Tibial nerve (tissue), 4 donors: ENCODE measurements around the gene CYP19A1. TPM values are rescaled to one million over a fixed set of nuclear protein-coding genes. Genes with fewer than 3 reads are reported as not detected.

Experiments used
- DNase-seq, 2 donors: peaks; one replicate each; pipeline ENCODE4 v3.0.0-alpha.2; 2019; ENCODE audit warnings: low spot score in 2 of 2
- H3K27ac ChIP-seq, 4 donors: fragments of 200-600 bp; sonication (generic) in 3 of 4; one replicate each; pipeline ENCODE4 v1.5.1; 2017 to 2019; ENCODE audit warnings: mild to moderate bottlenecking in 1 of 4
- H3K27me3 ChIP-seq, 2 donors: fragments of 200-600 bp; sonication (generic) in 1 of 2; one replicate each; pipeline versions ENCODE4 v1.5.1 to v1.6.0; 2017 to 2019
- H3K36me3 ChIP-seq, 3 donors: fragments of 200-600 bp; sonication (generic); one replicate each; pipeline ENCODE4 v1.5.1; 2018 to 2019
- H3K4me1 ChIP-seq, 4 donors: fragments of 200-600 bp; sonication (generic) in 3 of 4; one replicate each; pipeline ENCODE4 v1.5.1; 2017 to 2019
- H3K4me3 ChIP-seq, 4 donors: fragments of 200-600 bp; sonication (generic) in 3 of 4; one replicate each; pipeline ENCODE4 v1.5.1; 2017 to 2019; ENCODE audit warnings: mild to moderate bottlenecking in 1 of 4, moderate library complexity in 1 of 4
- H3K9me3 ChIP-seq, 4 donors: fragments of 200-600 bp; sonication (generic) in 3 of 4; one replicate each; pipeline ENCODE4 v1.5.1; 2017 to 2019
- EP300 ChIP-seq, 2 donors: sonication (generic); formaldehyde crosslinking; IDR thresholded peaks; one replicate each; pipeline ENCODE4 v1.6.1; 2017; ENCODE audit warnings: antibody characterized with exemption in 2 of 2, mild to moderate bottlenecking in 1 of 2
- POLR2A ChIP-seq, 2 donors: fragments of 450-650 bp; IDR thresholded peaks; one replicate each; pipeline ENCODE4 v1.6.1; 2017; ENCODE audit warnings: antibody characterized with exemption in 2 of 2, mild to moderate bottlenecking in 2 of 2, moderate library complexity in 2 of 2
- WGBS, 2 donors: methylation state at CpG; one replicate each; pipeline ENCODE4 v1.1.5; 2018; 5-methylcytosine and 5-hydroxymethylcytosine counted together
- total RNA-seq, 4 donors: library from RNA; depleted of rRNA; stranded (reverse); fragments of >200 nt; gene quantifications; one replicate each; pipeline ENCODE4 v1.1.0, GENCODE V29; 2016
- TF ChIP-seq, protein P1 (sequence below), 5 experiments: fragments of 200-600 bp in 3 of 5; fragments of 450-650 bp in 2 of 5; sonication (generic) in 3 of 5; IDR thresholded peaks; one replicate each; pipeline ENCODE4 v1.5.1; 2016 to 2019; ENCODE audit warnings: antibody characterized with exemption in 5 of 5, mild to moderate bottlenecking in 3 of 5, moderate library complexity in 2 of 5

The CYP19A1 gene
- total RNA-seq, 4 donors from 2014 or later = 6.3 to 124 (median 15.6) TPM

DNA sequence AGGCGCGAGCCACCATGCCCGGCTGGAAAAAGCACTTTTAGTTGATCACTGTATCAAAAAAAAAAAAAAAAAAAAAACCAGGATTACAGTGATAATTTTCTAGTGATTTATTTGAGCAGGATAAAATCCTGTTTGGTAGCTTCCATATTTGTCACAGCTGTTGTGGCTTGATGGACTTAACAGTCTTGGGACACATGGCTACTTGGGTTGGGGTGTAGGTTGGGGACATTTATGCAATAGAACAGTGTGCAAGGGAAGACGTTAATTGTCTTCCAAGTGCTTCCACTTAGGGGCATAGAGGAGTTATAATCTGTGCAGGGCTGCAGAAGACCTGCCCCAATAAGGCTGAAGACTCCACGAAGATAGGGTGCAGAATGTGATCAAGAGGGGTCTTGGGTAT lies 136.8 kb downstream of the CYP19A1 start:
- Histone ChIP-seq H3K27me3 (no peaks in the 10 kb centered on the region), H3K4me1 (peaks cover 0 to 4% (median 0%) of the 10 kb centered on the region in 4 donors), H3K36me3 (no peaks in the 10 kb centered on the region), H3K9me3 (no peaks in the 10 kb centered on the region), H3K4me3 (no peak overlapping the region), H3K27ac (no peak overlapping the region)
- DNase-seq = no peak
- 91 to 92% methylated on average over 5 of the region's 5 CpGs for WGBS, 2 donors
- TF ChIP-seq POLR2A (IDR thresholded peaks at IDR 0.05) = no peak
- TF ChIP-seq, protein P1, sequence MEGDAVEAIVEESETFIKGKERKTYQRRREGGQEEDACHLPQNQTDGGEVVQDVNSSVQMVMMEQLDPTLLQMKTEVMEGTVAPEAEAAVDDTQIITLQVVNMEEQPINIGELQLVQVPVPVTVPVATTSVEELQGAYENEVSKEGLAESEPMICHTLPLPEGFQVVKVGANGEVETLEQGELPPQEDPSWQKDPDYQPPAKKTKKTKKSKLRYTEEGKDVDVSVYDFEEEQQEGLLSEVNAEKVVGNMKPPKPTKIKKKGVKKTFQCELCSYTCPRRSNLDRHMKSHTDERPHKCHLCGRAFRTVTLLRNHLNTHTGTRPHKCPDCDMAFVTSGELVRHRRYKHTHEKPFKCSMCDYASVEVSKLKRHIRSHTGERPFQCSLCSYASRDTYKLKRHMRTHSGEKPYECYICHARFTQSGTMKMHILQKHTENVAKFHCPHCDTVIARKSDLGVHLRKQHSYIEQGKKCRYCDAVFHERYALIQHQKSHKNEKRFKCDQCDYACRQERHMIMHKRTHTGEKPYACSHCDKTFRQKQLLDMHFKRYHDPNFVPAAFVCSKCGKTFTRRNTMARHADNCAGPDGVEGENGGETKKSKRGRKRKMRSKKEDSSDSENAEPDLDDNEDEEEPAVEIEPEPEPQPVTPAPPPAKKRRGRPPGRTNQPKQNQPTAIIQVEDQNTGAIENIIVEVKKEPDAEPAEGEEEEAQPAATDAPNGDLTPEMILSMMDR (IDR thresholded peaks at IDR 0.05) = no peak

DNA sequence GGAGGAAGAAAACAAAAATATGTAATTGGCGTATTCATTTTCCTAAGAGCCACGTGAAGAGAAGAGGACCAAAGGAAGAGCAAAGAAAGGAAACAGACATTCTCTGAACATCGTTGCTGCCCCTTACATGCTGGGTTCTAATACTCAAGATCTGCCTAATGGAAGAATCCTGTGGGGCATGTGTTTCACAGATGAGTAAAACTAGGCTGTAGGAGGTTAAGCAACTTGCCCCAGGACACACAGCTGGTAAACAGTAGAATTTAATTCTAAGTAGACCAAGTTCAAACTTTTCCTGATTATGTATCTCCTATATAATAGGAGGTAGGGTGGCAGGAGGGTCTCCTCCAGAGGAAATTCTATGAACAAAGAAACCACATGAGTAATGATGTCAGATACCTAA lies 137.6 kb downstream of the CYP19A1 start:
- Histone ChIP-seq H3K27ac (no peak overlapping the region), H3K4me3 (no peak overlapping the region), H3K36me3 (no peaks in the 10 kb centered on the region), H3K27me3 (no peaks in the 10 kb centered on the region), H3K4me1 (peaks cover 0 to 4% (median 0%) of the 10 kb centered on the region in 4 donors), H3K9me3 (no peaks in the 10 kb centered on the region)
- 62 to 83% methylated on average over 3 of the region's 3 CpGs for WGBS, 2 donors
- no peak for DNase-seq
- TF ChIP-seq, protein P1 (IDR thresholded peaks at IDR 0.05) = no peak
- TF ChIP-seq EP300 (IDR thresholded peaks at IDR 0.05) (no peak), POLR2A (IDR thresholded peaks at IDR 0.05) (no peak)

DNA sequence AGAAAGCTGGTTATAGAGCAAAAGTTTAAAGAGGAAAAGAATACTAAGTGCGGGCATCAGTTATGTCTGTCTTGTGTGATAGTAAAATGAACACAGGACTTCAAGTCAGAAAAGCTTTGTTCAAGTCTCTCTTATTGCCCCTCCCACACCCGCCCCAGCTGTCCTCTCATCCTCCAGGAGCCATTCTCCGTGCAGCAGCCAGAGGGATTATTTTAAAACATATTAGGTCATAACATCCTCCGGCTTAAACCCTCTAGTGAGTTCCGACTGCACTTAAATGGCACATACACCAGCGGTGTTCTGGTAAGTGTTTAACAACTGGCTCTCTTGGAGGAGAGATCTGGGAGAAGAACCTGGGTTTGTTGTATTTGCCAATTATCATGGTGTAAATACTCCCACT lies 138.9 kb downstream of the CYP19A1 start:
- no peaks in the 10 kb centered on the region for H3K27me3 ChIP-seq
- no peak overlapping the region for H3K4me3 ChIP-seq
- H3K27ac ChIP-seq = peak overlapping the region in 1 of 4 donors; percentile 60
- H3K9me3 ChIP-seq = no peaks in the 10 kb centered on the region
- DNase-seq = no peak
- H3K4me1 ChIP-seq = peaks cover 0 to 4% (median 0%) of the 10 kb centered on the region in 4 donors
- H3K36me3 ChIP-seq = no peaks in the 10 kb centered on the region
- 84 to 86% methylated on average over 6 of the region's 6 CpGs for WGBS, 2 donors
- TF ChIP-seq EP300 (IDR thresholded peaks at IDR 0.05) (no peak), POLR2A (IDR thresholded peaks at IDR 0.05) (no peak)
- TF ChIP-seq, protein P1 (IDR thresholded peaks at IDR 0.05) = no peak

DNA sequence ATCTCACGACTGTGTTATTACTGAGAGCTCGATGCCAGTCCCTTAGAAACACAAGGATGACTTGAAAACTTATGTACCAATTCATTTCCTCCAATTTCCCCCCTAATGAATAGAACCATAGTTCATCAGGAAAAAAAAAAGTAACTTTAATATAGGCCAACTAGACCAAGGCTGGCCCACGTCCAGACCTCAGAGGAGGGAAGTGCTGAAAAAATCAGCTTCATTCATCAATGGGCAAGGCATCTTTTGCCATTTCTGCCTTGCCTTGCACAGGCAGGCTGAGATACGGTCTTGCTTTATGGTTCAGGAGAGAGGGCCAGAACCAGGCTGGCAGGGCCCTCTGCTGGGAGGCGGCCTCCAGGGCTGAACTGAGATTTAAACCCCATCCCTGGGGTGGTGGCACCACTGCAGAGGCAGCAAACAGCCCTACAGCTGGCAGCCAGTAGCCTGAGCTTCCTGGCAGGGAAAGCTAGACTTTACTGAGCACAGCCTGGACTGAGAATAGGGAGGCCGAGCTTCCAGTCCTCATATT lies 139.6 kb downstream of the CYP19A1 start:
- H3K36me3 ChIP-seq = no peaks in the 10 kb centered on the region
- no peaks in the 10 kb centered on the region for H3K27me3 ChIP-seq
- no peak overlapping the region for H3K4me3 ChIP-seq
- DNase-seq = no peak
- H3K27ac ChIP-seq = peak overlapping the region in 2 of 4 donors; percentile 38 to 60
- peaks cover 0 to 5% (median 0%) of the 10 kb centered on the region in 4 donors for H3K4me1 ChIP-seq
- H3K9me3 ChIP-seq = no peaks in the 10 kb centered on the region
- TF ChIP-seq POLR2A (IDR thresholded peaks at IDR 0.05) = no peak
- no peak for TF ChIP-seq EP300 (IDR thresholded peaks at IDR 0.05)
- TF ChIP-seq, protein P1 (IDR thresholded peaks at IDR 0.05) = no peak
- 35 to 43% methylated on average over 6 of the region's 6 CpGs for WGBS, 2 donors

DNA sequence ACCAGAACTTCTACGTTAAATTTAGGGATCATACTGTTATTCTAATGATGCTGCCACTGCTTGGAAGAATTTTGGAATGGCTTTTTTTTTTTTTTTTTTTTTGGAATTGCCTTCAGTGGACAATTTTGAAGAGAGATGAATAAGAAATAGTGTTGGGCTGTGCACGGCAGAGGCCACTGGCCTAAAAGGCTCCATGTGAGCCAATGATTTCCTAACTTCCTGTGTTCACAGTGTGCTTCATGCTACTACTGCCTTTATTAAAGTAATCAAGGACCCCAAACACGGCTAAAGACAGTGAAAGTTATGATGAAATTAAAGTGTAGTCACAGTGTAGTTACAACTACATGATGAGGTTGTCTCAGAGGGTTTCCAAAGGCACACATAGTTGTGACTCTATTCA lies 142.9 kb downstream of the CYP19A1 start:
- Histone ChIP-seq H3K27ac (no peak overlapping the region), H3K9me3 (no peaks in the 10 kb centered on the region), H3K4me3 (no peak overlapping the region), H3K4me1 (peaks cover 0 to 21% (median 0%) of the 10 kb centered on the region in 4 donors), H3K27me3 (no peaks in the 10 kb centered on the region), H3K36me3 (no peaks in the 10 kb centered on the region)
- TF ChIP-seq, protein P1 (IDR thresholded peaks at IDR 0.05) = no peak
- TF ChIP-seq POLR2A (IDR thresholded peaks at IDR 0.05) = no peak
- 39 to 56% methylated on average over 3 of the region's 3 CpGs for WGBS, 2 donors
- no peak for DNase-seq
